Endothelial cell (in vitro differentiated cells): ENCODE results near the gene OR2B2. TPM values are rescaled to one million over a fixed set of nuclear protein-coding genes. Genes with fewer than 3 reads are reported as not detected.
"Not testable (repeated sequence)": the region's sequence is repeated elsewhere in the genome, so short reads cannot be mapped to it uniquely, and the experiment has no call there.

Source experiments
- DNase-seq: peaks from one replicate; pipeline ENCODE4 v3.0.0; 2021; ENCODE audit warnings: low spot score
- H3K27ac Mint-ChIP-seq: one replicate; pipeline ENCODE4 v1.8.0; 2021; ENCODE audit warnings: mixed read lengths, inconsistent platforms; ENCODE audit not compliant: unreplicated experiment
- H3K27me3 Mint-ChIP-seq: one replicate; pipeline ENCODE4 v1.8.0; 2021; ENCODE audit warnings: mild to moderate bottlenecking, moderate library complexity, mixed read lengths, inconsistent platforms; ENCODE audit not compliant: unreplicated experiment
- H3K36me3 Mint-ChIP-seq: one replicate; pipeline ENCODE4 v1.8.0; 2021; ENCODE audit warnings: mild to moderate bottlenecking, low read depth, mixed read lengths, inconsistent platforms; ENCODE audit not compliant: unreplicated experiment
- H3K4me1 Mint-ChIP-seq: one replicate; pipeline ENCODE4 v1.8.0; 2021; ENCODE audit warnings: mild to moderate bottlenecking, mixed read lengths, inconsistent platforms; ENCODE audit not compliant: unreplicated experiment
- H3K4me3 Mint-ChIP-seq: one replicate; pipeline ENCODE4 v1.8.0; 2021; ENCODE audit warnings: mild to moderate bottlenecking, mixed read lengths, inconsistent platforms; ENCODE audit not compliant: unreplicated experiment
- H3K9me3 Mint-ChIP-seq: one replicate; pipeline ENCODE4 v1.8.0; 2021; ENCODE audit warnings: mixed read lengths, inconsistent platforms; ENCODE audit not compliant: unreplicated experiment
- CTCF ChIP-seq: fragments of 200-600 bp; sonication (generic); IDR thresholded peaks from one replicate; pipeline ENCODE4 v1.5.0; 2021; ENCODE audit warnings: antibody characterized with exemption; ENCODE audit not compliant: unreplicated experiment
- long read RNA-seq: library from polyadenylated mRNA; unstranded; transcript quantifications from one replicate; pipeline ENCODE4 v2.0.0, GENCODE V29; 2020; ENCODE audit not compliant: unreplicated experiment
- total RNA-seq: library from RNA; stranded (reverse); fragmentation: NEBNext Ultra II Directional; extraction: Animal tissue kit (Norgen Biotek cat#: 25700); gene quantifications from one replicate; pipeline ENCODE4 v1.2.1, GENCODE V29; 2021; ENCODE audit not compliant: unreplicated experiment

Gene OR2B2
- total RNA-seq, result not detected
- long read RNA-seq, result 0 reads

- Mint-ChIP-seq H3K9me3 (no peaks in the 10 kb centered on the region), H3K27ac (no peak within 1 kb of the TSS), H3K27me3 (peaks cover 1% of the 10 kb centered on the region), H3K4me1 (no peaks in the 10 kb centered on the region), H3K4me3 (no peak within 1 kb of the TSS), H3K36me3 (no peaks in the 10 kb centered on the region)
- TF ChIP-seq CTCF, result no peak
- no peak for DNase-seq
These were observed at the start of gene OR2B2 for GRCh38 chr6:27911956-27912446. Gene OR2B2, minus strand, starts transcription at chr6:27912396. Its CDS starts 77 bp downstream, at chr6:27912319.

- no peaks in the 10 kb centered on the region for H3K9me3 Mint-ChIP-seq
- no peak for DNase-seq
- no peak overlapping the region for H3K27ac Mint-ChIP-seq
- no peaks in the 10 kb centered on the region for H3K27me3 Mint-ChIP-seq
- H3K4me3 Mint-ChIP-seq, result no peak overlapping the region
- no peak for TF ChIP-seq CTCF
- no peaks in the 10 kb centered on the region for H3K36me3 Mint-ChIP-seq
- no peaks in the 10 kb centered on the region for H3K4me1 Mint-ChIP-seq
These were observed 45.3 kb upstream of the OR2B2 start for GRCh38 chr6:27957516-27957915.

- Mint-ChIP-seq H3K4me3 (no peak within 1 kb of the TSS), H3K4me1 (no peaks in the 10 kb centered on the region), H3K27ac (no peak within 1 kb of the TSS), H3K36me3 (no peaks in the 10 kb centered on the region), H3K27me3 (no peaks in the 10 kb centered on the region), H3K9me3 (no peaks in the 10 kb centered on the region)
- no peak for DNase-seq
- no peak for TF ChIP-seq CTCF
These were observed 44.7 kb upstream of the OR2B2 start, which contains the start of gene OR2B6 for GRCh38 chr6:27956941-27957340. Gene OR2B6, plus strand, starts transcription at chr6:27957241. Its CDS starts 0 bp downstream, at chr6:27957241.

GRCh38 chr6:27951040-27951439 lies 38.8 kb upstream of the OR2B2 start:
- Mint-ChIP-seq H3K27me3 (no peaks in the 10 kb centered on the region), H3K4me3 (no peak overlapping the region), H3K36me3 (no peaks in the 10 kb centered on the region), H3K9me3 (no peaks in the 10 kb centered on the region), H3K27ac (no peak overlapping the region), H3K4me1 (no peaks in the 10 kb centered on the region)
- TF ChIP-seq CTCF, result no peak
- DNase-seq, result no peak

- no peaks in the 10 kb centered on the region for H3K36me3 Mint-ChIP-seq
- no peak overlapping the region for H3K27ac Mint-ChIP-seq
- no peak for TF ChIP-seq CTCF
- DNase-seq, result no peak
- no peak overlapping the region for H3K4me3 Mint-ChIP-seq
- no peaks in the 10 kb centered on the region for H3K4me1 Mint-ChIP-seq
- H3K27me3 Mint-ChIP-seq, result peaks cover 1% of the 10 kb centered on the region
- no peaks in the 10 kb centered on the region for H3K9me3 Mint-ChIP-seq
These were observed 36.0 kb upstream of the OR2B2 start for GRCh38 chr6:27948237-27948636.

- H3K4me3 Mint-ChIP-seq, DNase-seq, H3K27me3 Mint-ChIP-seq, H3K36me3 Mint-ChIP-seq, H3K27ac Mint-ChIP-seq, H3K9me3 Mint-ChIP-seq: not testable (repeated sequence)
- peaks cover 16% of the 10 kb centered on the region for H3K4me1 Mint-ChIP-seq
These were observed 30.9 kb upstream of the OR2B2 start for GRCh38 chr6:27943072-27943471.
